GM21717 (cell line): Measurements from ENCODE around the gene GFOD2.

Experiments
- ATAC-seq: cut with Tn5 transposase; IDR thresholded peaks from one replicate; pipeline ENCODE4 v1.9.1; 2021; ENCODE audit warnings: mild to moderate bottlenecking, moderate library complexity; ENCODE audit not compliant: unreplicated experiment

GFOD2 gene

DNA sequence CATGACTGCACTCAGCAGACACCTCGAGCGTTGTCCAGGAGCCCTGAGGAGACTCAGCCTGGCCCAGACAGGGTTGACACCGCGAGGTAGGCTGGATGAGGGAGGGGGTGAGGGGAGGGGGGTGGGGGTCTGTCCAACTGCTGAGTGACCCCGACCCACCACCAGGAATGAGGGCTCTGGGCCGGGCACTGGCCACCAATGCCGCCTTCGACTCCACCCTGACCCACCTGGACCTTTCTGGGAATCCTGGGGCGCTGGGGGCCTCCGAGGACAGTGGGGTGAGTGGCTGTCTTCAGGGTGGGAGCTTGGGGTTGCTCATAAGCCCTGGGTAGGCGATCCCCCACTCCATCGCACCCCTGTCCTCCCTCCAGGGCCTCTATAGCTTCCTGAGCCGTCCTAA, 71.4 kb downstream of the GFOD2 start:
- no peak for ATAC-seq

DNA sequence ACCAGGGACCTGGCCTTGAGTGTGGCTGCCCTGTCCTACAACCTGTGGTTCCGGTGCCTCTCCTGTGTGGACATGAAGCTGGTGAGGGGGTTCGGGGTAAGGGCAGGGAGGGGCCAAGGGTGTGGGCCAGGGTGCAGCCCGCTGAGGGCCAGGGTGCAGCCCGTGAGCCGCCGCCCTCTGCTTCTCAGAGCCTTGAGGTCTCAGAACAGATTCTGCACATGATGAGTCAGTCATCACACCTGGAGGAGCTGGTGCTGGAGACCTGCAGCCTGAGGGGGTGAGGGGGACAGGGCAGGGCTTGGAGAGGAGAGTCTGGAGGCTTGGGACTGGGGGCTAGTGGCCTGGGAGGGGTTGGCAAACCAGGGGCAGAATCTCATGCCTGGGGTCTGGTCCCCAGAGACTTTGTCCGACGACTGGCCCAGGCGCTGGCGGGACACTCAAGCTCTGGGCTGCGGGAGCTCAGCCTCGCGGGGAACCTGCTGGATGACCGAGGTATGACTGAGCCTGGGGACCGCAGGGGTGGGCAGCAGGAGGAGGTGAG, 71.9 kb downstream of the GFOD2 start:
- no peak for ATAC-seq

DNA sequence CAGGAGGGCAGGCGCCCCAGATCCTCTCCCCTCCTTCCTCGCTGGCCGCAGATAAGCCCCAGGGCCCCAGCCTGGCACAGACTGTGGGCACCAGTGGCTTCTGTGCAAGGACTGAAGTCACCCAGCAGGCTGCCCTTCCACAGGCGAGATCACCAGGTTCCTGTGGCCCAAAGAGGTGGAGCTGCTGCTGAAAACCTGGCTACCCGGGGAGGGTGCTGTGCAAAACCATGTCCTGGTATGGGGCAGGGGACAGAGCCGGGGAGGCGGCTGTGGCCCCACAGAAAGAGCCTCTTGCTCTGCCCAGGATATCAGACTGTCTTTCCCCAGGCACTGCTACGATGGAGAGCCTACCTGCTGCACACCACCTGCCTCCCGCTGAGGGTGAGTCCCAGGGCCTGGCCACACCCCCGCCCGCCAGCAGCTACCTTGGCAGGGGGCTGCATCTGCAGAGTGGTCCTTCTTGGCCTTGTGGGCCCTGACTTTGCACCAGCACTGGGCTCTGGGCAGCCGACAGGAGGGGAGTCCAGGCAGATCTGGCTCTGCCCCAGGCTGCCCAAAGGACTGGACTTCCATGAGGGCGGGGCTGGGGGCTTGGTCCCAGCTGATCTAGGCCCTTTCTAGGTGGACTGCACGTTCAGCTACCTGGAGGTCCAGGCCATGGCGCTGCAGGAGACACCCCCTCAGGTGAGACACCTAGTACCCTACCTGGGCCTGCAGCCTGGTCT, 73.6 kb downstream of the GFOD2 start:
- peak; percentile 7 for ATAC-seq

DNA sequence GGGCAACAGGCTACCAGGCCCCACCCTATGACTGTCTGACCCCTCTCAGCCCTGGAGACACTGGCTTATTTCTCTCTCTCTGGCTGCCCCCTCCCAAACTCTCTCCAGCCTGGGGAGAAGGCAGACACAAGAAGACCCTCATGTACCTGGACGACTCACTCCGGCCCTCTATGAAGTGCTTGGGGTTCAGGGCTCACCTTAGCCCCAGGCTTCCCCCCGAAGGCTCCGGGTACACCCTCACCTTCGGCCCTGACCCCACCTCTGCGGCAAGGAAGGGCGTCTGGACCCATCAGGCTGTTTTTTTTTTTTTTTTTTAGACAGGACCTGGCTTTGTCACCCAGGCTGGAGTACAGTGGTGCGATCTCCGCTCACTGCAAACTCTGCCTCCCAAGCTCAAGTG, 75.1 kb downstream of the GFOD2 start:
- ATAC-seq: no peak

DNA sequence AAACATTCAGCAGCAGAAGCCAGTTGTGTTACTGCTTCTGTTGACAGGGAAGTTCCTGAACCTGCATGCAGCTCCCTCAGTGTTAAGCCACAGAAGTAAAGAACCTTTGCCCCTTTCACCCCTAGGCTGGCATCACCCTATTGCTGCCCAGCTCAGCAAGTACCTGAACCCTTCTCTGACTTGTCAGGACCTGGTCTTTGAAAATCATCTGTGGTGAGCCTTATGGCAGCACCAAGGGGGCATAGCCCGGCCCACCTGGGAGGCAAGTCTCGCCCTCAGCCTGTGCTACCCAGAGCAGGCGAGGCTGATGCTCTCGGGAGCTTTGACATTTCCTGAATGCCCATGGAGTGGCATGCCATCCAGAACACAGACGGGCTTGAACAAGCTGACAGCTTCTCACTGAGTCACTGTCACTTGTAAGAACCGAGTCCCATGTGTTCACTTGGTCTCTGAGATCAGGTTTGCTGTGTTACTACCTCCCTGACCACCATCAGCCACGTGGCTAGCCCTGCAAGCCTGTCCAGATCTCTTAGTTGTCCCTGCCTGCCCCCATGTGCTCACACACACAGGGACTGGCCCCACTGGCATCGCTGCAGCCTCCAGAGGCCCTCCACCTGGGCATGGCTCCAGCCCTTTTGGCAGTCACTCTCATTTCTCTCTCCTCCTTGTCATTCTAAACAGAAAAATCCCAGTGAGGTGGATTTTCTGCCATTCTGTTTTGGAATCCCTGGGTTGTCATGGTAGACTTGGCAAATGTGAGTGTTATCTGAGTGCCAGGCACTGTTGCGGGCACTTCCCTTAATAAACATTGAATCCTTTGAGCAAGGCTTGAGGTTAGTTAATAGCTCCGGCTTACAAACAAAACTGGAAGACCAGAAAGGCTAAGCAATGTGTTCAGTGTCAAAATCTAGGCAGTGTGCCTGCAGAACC, 77.1 kb downstream of the GFOD2 start:
- ATAC-seq: no peak

DNA sequence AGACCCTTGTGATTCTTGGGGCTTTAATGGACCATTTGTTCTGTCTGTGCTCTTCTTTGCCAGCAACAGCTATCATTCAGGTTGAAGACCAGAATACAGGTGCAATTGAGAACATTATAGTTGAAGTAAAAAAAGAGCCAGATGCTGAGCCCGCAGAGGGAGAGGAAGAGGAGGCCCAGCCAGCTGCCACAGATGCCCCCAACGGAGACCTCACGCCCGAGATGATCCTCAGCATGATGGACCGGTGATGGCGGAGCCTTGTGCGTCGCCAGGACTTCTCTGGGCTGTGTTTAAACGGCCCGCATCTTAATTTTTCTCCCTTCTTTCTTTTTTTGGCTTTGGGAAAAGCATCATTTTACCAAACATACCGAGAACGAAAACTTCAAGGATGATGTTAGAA, 81.5 kb downstream of the GFOD2 start:
- ATAC-seq: no peak

DNA sequence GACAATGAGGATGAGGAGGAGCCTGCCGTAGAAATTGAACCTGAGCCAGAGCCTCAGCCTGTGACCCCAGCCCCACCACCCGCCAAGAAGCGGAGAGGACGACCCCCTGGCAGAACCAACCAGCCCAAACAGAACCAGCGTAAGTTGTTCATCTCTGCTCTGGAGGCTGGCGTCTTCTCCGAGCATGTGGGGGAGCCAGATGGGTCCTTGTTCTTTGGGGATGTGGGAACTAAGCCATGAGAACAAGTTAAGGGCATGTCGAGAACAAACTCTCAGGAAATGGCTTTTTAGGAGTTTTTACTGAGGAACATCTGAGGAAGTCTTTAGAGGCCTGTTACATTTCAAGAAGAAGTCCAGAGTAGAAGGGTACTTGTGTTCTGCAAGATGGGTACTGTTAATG, 82.4 kb downstream of the GFOD2 start:
- ATAC-seq: no peak

DNA sequence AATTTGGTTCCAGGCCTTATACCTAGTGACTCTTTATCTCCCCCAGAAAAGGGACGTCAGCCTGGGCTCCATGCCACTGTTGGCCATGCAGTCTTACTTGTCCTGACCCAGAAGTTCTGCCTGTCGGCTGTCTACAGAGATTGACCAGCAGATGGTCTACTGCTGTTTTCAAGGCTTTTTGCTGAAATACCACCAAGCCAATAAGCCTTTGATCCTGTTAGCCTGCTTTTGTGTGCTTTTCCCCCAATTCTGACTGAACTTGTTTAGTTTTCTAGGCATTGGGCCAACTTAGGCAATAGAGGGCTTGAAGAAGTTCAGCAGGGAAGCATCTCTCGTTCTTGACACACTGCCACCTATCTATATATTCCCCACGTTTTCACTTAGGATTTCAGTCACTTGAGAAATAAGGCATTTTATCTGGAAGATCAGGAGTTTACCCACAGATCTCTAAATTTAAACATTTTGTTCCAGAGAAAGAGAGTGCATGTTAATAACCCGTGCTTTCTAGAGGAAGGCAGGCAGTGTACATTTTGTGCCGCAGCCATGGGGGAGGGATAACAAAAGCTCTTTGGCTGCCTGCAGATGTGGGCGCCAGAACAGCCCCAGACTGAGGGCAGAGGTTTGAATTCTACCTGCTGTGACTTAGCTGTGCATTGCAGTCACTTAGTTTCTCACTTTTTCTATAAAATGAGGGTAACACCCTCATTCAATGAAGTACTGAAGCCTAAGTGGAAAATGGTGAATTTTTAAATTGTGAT, 86.5 kb downstream of the GFOD2 start:
- no peak for ATAC-seq

DNA sequence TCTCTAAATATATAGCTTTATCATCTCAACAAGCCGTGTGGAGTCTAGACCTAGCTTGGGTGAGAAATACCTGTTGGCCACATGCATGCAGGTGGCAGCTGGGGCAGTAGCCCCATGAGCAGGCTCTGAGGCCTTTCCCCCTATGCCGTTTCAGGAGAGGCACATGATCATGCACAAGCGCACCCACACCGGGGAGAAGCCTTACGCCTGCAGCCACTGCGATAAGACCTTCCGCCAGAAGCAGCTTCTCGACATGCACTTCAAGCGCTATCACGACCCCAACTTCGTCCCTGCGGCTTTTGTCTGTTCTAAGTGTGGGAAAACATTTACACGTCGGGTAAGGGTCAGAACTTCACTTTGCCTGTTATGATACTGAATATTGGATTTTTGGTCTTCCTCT, 90.9 kb downstream of the GFOD2 start:
- no peak for ATAC-seq
